Spleen (tissue), 11 donors: Measurements from ENCODE around the gene PTTG2. TPM values are rescaled to one million over a fixed set of nuclear protein-coding genes. Genes with fewer than 3 reads are reported as not detected.

Experiments
- DNase-seq: peaks from one replicate; pipeline ENCODE4 v3.0.0-alpha.2; 2020
- H3K27ac ChIP-seq, 8 donors: fragments of 200-600 bp; sonication (generic) in 7 of 8; 1 replicate in 4 of 8; 2 replicates in 4 of 8; pipeline versions ENCODE4 v1.5.0 to v1.8.0; 2016 to 2021; ENCODE audit warnings: inconsistent platforms in 4 of 8, mild to moderate bottlenecking in 4 of 8, moderate library complexity in 1 of 8
- H3K27me3 ChIP-seq, 7 donors: fragments of 200-600 bp; sonication (generic) in 6 of 7; replicated peaks in 1 of 7; 1 replicate in 4 of 7; 2 replicates in 3 of 7; pipeline versions ENCODE4 v1.5.0 to v1.8.0; 2016 to 2021; ENCODE audit warnings: inconsistent platforms in 3 of 7, mild to moderate bottlenecking in 1 of 7
- H3K36me3 ChIP-seq, 6 donors: fragments of 200-600 bp; sonication (generic) in 5 of 6; 1 replicate in 4 of 6; 2 replicates in 2 of 6; pipeline versions ENCODE4 v1.5.0 to v1.8.0; 2016 to 2021; ENCODE audit warnings: inconsistent platforms in 2 of 6
- H3K4me1 ChIP-seq, 6 donors: fragments of 200-600 bp; sonication (generic) in 5 of 6; 1 replicate in 3 of 6; 2 replicates in 3 of 6; pipeline versions ENCODE4 v1.5.0 to v1.8.0; 2016 to 2021; ENCODE audit warnings: inconsistent platforms in 3 of 6
- H3K4me3 ChIP-seq, 8 donors: fragments of 200-600 bp; sonication (generic) in 7 of 8; 1 replicate in 4 of 8; 2 replicates in 4 of 8; pipeline versions ENCODE4 v1.5.0 to v1.8.0; 2016 to 2021; ENCODE audit warnings: inconsistent platforms in 4 of 8, mild to moderate bottlenecking in 4 of 8, moderate library complexity in 2 of 8
- H3K9me3 ChIP-seq, 8 donors: fragments of 200-600 bp; sonication (generic) in 7 of 8; 1 replicate in 4 of 8; 2 replicates in 4 of 8; pipeline versions ENCODE4 v1.5.0 to v1.8.0; 2016 to 2021; ENCODE audit warnings: inconsistent platforms in 4 of 8
- POLR2A ChIP-seq, 3 donors: fragments of 450-650 bp; IDR thresholded peaks; one replicate each; pipeline ENCODE4 v1.5.1; 2017; ENCODE audit warnings: antibody characterized with exemption in 3 of 3, mild to moderate bottlenecking in 1 of 3
- POLR2AphosphoS5 ChIP-seq, 3 donors: sonication (generic); formaldehyde crosslinking; IDR thresholded peaks; one replicate each; pipeline ENCODE4 v1.5.1; 2017; ENCODE audit warnings: antibody characterized with exemption in 3 of 3
- WGBS, 5 donors: extraction: QIAGEN DNeasy Blood & Tissue Kit in 3 of 5; methylation state at CpG; one replicate each; pipeline versions ENCODE4 v1.1.5 to v1.1.7; 2013 to 2018; 5-methylcytosine and 5-hydroxymethylcytosine counted together
- intact Hi-C: fragments of 100-400 bp; cut with DNase I; formaldehyde crosslinking; loops from one replicate; pipeline ENCODE4 v1.15.0; 2023; ENCODE audit warnings: low total_unique reads
- polyA plus RNA-seq, 3 donors: library from polyadenylated mRNA; stranded (reverse); fragments of 200-250 nt; gene quantifications; one replicate each; pipeline ENCODE4 v1.2.1, GENCODE V29; 2013
- total RNA-seq, 7 donors: library from RNA; depleted of rRNA in 3 of 7; stranded (reverse); fragments of >200 nt in 3 of 7; fragmentation: NEBNext Ultra II Directional in 4 of 7; extraction: Animal tissue kit (Norgen Biotek cat#: 25700) in 4 of 7; gene quantifications; one replicate each; pipeline versions ENCODE4 v1.1.0 to v1.2.1, GENCODE V29; 2016 to 2021
- TF ChIP-seq, protein P1 (sequence below), 11 experiments: fragments of 200-600 bp in 7 of 11; fragments of 450-650 bp in 4 of 11; sonication (generic) in 4 of 11; IDR thresholded peaks in 8 of 11; conservative IDR thresholded peaks in 3 of 11; 1 replicate in 7 of 11; 2 replicates in 4 of 11; pipeline versions ENCODE4 v1.4.0 to v1.8.0; 2016 to 2021; ENCODE audit warnings: antibody characterized with exemption in 11 of 11, inconsistent platforms in 4 of 11, mild to moderate bottlenecking in 1 of 11
- donor health status: healthy with polysubstance abuse.
- donor health status: DM: no; HTN: no; CAD: no; lungs with moderate emphysema.
- donor health status: DM: no; HTN: no; CAD: no.
- donor health status: Bipolar disorder and iron deficiency.
- donor health status: healthy.
- donor health status: DM: no; HTN: no; CAD: no.
- donor health status: DM: yes; HTN: yes; CAD: no.

The PTTG2 gene
- total and polyA plus RNA-seq, 10 donors, result 0.53 to 7.5 (median 2.8) TPM

DNA sequence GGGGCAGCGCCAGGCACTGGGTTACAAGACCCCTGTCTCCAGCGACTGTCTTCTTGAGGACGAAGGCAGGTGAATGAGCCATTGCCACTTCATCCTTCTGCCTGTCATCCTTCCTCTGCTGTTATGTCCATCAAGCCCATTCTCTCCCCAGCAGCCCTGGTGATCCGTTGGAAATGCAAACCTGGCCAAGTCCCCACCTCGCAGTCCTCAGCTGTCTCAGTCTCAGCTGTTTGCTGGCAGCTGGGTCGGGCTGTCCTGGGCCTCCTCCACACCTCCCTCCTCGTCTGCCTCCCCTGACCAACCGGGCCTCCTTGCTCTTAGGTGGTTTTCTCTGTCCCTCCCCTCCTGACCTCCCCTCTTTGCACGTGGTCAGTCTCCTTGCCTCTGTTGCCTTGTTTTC is 38.0 kb downstream of the PTTG2 start:
- Histone ChIP-seq H3K9me3 (no peaks in the 10 kb centered on the region), H3K27ac (no peak overlapping the region), H3K4me3 (no peak overlapping the region), H3K27me3 (no peaks in the 10 kb centered on the region), H3K36me3 (peaks cover 0 to 21% (median 0%) of the 10 kb centered on the region in 6 donors), H3K4me1 (peaks cover 5 to 74% (median 28%) of the 10 kb centered on the region in 6 donors)
- 77 to 94% (median 91%) methylated on average over 9 of the region's 9 CpGs for WGBS, 5 donors
- no peak for TF ChIP-seq POLR2A (IDR thresholded peaks at IDR 0.05)
- TF ChIP-seq, protein P1, sequence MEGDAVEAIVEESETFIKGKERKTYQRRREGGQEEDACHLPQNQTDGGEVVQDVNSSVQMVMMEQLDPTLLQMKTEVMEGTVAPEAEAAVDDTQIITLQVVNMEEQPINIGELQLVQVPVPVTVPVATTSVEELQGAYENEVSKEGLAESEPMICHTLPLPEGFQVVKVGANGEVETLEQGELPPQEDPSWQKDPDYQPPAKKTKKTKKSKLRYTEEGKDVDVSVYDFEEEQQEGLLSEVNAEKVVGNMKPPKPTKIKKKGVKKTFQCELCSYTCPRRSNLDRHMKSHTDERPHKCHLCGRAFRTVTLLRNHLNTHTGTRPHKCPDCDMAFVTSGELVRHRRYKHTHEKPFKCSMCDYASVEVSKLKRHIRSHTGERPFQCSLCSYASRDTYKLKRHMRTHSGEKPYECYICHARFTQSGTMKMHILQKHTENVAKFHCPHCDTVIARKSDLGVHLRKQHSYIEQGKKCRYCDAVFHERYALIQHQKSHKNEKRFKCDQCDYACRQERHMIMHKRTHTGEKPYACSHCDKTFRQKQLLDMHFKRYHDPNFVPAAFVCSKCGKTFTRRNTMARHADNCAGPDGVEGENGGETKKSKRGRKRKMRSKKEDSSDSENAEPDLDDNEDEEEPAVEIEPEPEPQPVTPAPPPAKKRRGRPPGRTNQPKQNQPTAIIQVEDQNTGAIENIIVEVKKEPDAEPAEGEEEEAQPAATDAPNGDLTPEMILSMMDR (IDR thresholded peaks at IDR 0.05 in 8 of 11, conservative IDR thresholded peaks at IDR 0.05 in 3 of 11), result no peak
- TF ChIP-seq POLR2AphosphoS5 (IDR thresholded peaks at IDR 0.05), result no peak
- DNase-seq, result no peak
- intact Hi-C loops, result no loop called here

- no peak overlapping the region for H3K27ac ChIP-seq
- 86 to 92% (median 88%) methylated on average over 12 of the region's 12 CpGs for WGBS, 5 donors
- peaks cover 0 to 21% (median 0%) of the 10 kb centered on the region in 6 donors for H3K36me3 ChIP-seq
- DNase-seq, result no peak
- TF ChIP-seq, protein P1 (IDR thresholded peaks at IDR 0.05 in 8 of 11, conservative IDR thresholded peaks at IDR 0.05 in 3 of 11), result no peak
- TF ChIP-seq POLR2AphosphoS5 (IDR thresholded peaks at IDR 0.05) (no peak), POLR2A (IDR thresholded peaks at IDR 0.05) (no peak)
- no peaks in the 10 kb centered on the region for H3K9me3 ChIP-seq
- intact Hi-C loops, result no loop called here
- H3K4me3 ChIP-seq, result no peak overlapping the region
- H3K27me3 ChIP-seq, result no peaks in the 10 kb centered on the region
- H3K4me1 ChIP-seq, result peaks cover 5 to 74% (median 26%) of the 10 kb centered on the region in 6 donors
These were observed 39.0 kb downstream of the PTTG2 start for GRCh38 chr4:37999000-37999716.

- H3K27me3 ChIP-seq, result no peaks in the 10 kb centered on the region
- peaks cover 0 to 74% (median 19%) of the 10 kb centered on the region in 6 donors for H3K4me1 ChIP-seq
- H3K27ac ChIP-seq, result no peak overlapping the region
- TF ChIP-seq POLR2AphosphoS5 (IDR thresholded peaks at IDR 0.05) (no peak), POLR2A (IDR thresholded peaks at IDR 0.05) (no peak)
- TF ChIP-seq, protein P1 (IDR thresholded peaks at IDR 0.05 in 8 of 11, conservative IDR thresholded peaks at IDR 0.05 in 3 of 11), result no peak
- intact Hi-C loops, result no loop called here
- no peaks in the 10 kb centered on the region for H3K9me3 ChIP-seq
- H3K4me3 ChIP-seq, result no peak overlapping the region
- peaks cover 0 to 21% (median 0%) of the 10 kb centered on the region in 6 donors for H3K36me3 ChIP-seq
- DNase-seq, result no peak
- WGBS, 5 donors, result 95 to 100% (median 97%) methylated on average over 3 of the region's 3 CpGs
These were observed 39.8 kb downstream of the PTTG2 start for GRCh38 chr4:37999965-38000364.

- Histone ChIP-seq H3K27me3 (no peaks in the 10 kb centered on the region), H3K27ac (no peak overlapping the region), H3K4me3 (no peak overlapping the region), H3K36me3 (peaks cover 0 to 26% (median 0%) of the 10 kb centered on the region in 6 donors), H3K9me3 (no peaks in the 10 kb centered on the region), H3K4me1 (peaks cover 0 to 67% (median 12%) of the 10 kb centered on the region in 6 donors)
- TF ChIP-seq POLR2A (IDR thresholded peaks at IDR 0.05) (no peak), POLR2AphosphoS5 (IDR thresholded peaks at IDR 0.05) (no peak)
- TF ChIP-seq, protein P1 (IDR thresholded peaks at IDR 0.05 in 8 of 11, conservative IDR thresholded peaks at IDR 0.05 in 3 of 11), result no peak
- DNase-seq, result no peak
- 87 to 97% (median 94%) methylated on average over 3 of the region's 3 CpGs for WGBS, 5 donors
- intact Hi-C loops, result no loop called here
These were observed 41.7 kb downstream of the PTTG2 start for GRCh38 chr4:38001927-38002326.
